Measurements from ENCODE around the gene TET3.

DNA sequence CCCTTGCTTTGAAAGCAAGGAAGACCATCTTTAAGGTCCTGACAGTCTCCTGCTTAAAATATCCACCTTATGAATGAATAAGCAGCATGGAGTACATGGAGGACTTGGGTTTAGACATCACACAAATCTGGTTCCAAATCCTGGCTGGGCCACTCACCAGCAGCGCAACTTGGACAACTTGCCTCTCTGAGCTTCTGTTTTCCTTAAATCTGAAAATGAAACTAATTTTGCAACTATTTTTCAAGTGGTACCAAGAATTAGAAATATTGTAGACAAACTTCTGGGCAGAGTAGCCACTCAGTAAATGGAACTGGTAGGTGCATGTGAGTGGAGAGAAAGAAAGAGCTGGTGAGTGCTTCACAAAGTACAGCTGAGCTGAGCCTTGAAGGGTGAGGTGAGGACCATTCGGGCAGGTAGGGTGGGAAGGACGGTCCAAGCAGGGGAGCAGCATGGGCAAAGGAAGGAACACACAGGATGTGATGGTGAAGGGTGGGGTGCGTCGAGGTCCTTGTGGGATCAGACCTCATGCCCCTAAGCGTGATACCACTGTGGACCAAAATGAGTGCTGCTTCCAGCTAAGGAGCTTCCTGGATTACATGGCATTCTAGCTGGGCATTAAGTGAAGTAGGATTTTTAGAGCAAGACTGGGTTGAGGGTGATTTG lies 14.4 kb upstream of the TET3 start:
- TF ChIP-seq, protein P1, sequence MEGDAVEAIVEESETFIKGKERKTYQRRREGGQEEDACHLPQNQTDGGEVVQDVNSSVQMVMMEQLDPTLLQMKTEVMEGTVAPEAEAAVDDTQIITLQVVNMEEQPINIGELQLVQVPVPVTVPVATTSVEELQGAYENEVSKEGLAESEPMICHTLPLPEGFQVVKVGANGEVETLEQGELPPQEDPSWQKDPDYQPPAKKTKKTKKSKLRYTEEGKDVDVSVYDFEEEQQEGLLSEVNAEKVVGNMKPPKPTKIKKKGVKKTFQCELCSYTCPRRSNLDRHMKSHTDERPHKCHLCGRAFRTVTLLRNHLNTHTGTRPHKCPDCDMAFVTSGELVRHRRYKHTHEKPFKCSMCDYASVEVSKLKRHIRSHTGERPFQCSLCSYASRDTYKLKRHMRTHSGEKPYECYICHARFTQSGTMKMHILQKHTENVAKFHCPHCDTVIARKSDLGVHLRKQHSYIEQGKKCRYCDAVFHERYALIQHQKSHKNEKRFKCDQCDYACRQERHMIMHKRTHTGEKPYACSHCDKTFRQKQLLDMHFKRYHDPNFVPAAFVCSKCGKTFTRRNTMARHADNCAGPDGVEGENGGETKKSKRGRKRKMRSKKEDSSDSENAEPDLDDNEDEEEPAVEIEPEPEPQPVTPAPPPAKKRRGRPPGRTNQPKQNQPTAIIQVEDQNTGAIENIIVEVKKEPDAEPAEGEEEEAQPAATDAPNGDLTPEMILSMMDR (IDR thresholded peaks at IDR 0.05) = no peak
- TF ChIP-seq POLR2A (IDR thresholded peaks at IDR 0.05) (no peak), POLR2AphosphoS5 (IDR thresholded peaks at IDR 0.05; ENCODE audit: insufficient read depth in 1 of 2, low read depth in 1 of 2) (no peak)

All from vagina (tissue), 2 donors.